ENCODE data around the gene AARS2. TPM values are rescaled to one million over a fixed set of nuclear protein-coding genes. Genes with fewer than 3 reads are reported as not detected.
A peak's percentile ranks its signal among the peaks of the same experiment; 100 is the strongest.
"Not testable (repeated sequence)": the region's sequence is repeated elsewhere in the genome, so short reads cannot be mapped to it uniquely, and the experiment has no call there.

The AARS2 gene
- total RNA-seq (10 to 100 TPM in 1 of 2 donors, 1 to 10 TPM in 1; 7.0 to 11.5 TPM), polyA plus RNA-seq (1 to 10 TPM; 2.3 to 4.4 TPM)
- long read RNA-seq, donor 1, transcript AARS2-201 (22 exons, 3,854 nt) = major isoform, 9 of 23 reads
- long read RNA-seq, donor 1, partial matches to known transcripts = 9 of 23 reads
- long read RNA-seq, donor 1, other reads (novel, unspliced or antisense) = 5 of 23 reads
- long read RNA-seq, donor 2, partial matches to known transcripts = 7 of 15 reads
- long read RNA-seq, donor 2, other reads (novel, unspliced or antisense) = 5 of 15 reads

DNA sequence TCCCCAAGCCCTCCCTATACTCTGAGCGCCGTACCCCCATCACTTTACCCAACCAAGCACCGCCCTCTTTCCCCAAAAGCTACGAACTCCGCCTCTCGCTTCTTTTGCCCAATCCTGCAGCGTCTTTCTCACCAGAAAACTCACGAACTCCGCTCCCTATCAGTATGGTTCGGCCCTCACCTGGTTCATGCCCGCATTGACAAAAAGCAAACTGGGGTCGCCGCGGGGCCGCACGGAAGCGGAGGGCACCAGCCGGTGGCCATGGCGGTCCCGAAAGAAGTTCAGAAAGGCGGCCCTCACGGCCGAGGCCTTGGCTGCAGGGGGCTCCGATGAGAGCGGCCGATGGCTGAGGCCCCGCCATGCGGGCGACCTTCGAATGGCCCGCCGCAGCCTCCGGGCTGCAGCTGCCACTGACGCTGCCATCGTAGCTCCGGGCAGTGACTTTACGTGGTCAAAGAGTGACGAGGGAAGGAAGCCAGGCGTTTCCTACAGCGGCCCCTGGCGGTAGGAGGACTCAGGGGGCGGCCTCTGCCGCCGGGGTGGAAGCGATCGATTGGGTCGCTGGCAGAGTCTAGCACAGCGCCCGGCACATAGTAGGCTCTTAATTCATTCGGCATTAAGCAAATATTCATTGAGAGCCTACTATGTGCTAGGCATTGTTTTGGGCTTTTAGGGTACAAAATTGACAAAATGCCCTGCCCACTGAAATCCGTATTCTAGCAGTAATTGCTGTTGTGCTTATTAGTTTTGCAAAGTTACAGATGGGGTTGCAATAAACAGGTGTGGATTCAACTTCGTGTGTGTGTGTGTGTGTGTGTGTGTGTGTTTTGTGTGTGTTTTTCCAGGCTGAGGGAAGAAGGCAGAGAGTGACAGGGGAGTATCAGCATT lies at the start of gene AARS2:
Gene AARS2, minus strand, starts transcription at position 447 of the 888 bp plus-strand sequence. Its CDS starts 24 bp downstream, at position 423.
- H3K27me3 ChIP-seq (ENCODE audit: control insufficient read depth in 1 of 2, insufficient read depth in 2 of 2, low read length in 1 of 2) = no peaks in the 10 kb centered on the region
- ATAC-seq (ENCODE audit: low FRiP score) = peak; percentile 94
- no peaks in the 10 kb centered on the region for H3K9me3 ChIP-seq (ENCODE audit: control insufficient read depth, low read length)
- DNase-seq = peak; percentile 91 to 97
- H3K4me3 ChIP-seq (ENCODE audit: low read length in 2 of 2) = peak within 1 kb of the TSS; percentile 69 to 100
- 2% methylated on average over 52 of the region's 52 CpGs for WGBS, 2 donors
- intact Hi-C loops (cut with DNase I) = no loop called here
- peaks cover 0 to 2% of the 10 kb centered on the region in 2 donors for H3K36me3 ChIP-seq (ENCODE audit: control insufficient read depth in 1 of 2, insufficient read depth in 2 of 2, low read length in 1 of 2)
- H3K4me1 ChIP-seq (ENCODE audit: control insufficient read depth in 1 of 2, insufficient read depth in 2 of 2, low read length in 2 of 2) = no peaks in the 10 kb centered on the region
- H3K27ac ChIP-seq (ENCODE audit: low read depth in 1 of 2, low read length in 2 of 2) = peak within 1 kb of the TSS in 1 of 2 donors; percentile 9

GRCh38 chr6:44361947-44362346 lies 48.8 kb upstream of the AARS2 start:
- DNase-seq (no peak), ATAC-seq (ENCODE audit: low FRiP score) (no peak)
- H3K9me3 ChIP-seq (ENCODE audit: control insufficient read depth, low read length) = no peaks in the 10 kb centered on the region
- H3K36me3 ChIP-seq (ENCODE audit: control insufficient read depth in 1 of 2, insufficient read depth in 2 of 2, low read length in 1 of 2) = no peaks in the 10 kb centered on the region
- no peak overlapping the region for H3K4me3 ChIP-seq (ENCODE audit: low read length in 2 of 2)
- no peak overlapping the region for H3K27ac ChIP-seq (ENCODE audit: low read depth in 1 of 2, low read length in 2 of 2)
- WGBS, 2 donors = 74 to 76% methylated on average over 6 of the region's 6 CpGs
- no peaks in the 10 kb centered on the region for H3K27me3 ChIP-seq (ENCODE audit: control insufficient read depth in 1 of 2, insufficient read depth in 2 of 2, low read length in 1 of 2)
- H3K4me1 ChIP-seq (ENCODE audit: control insufficient read depth in 1 of 2, insufficient read depth in 2 of 2, low read length in 2 of 2) = no peaks in the 10 kb centered on the region
- intact Hi-C loops (cut with DNase I) = no loop called here

GRCh38 chr6:44359973-44360372 lies 46.8 kb upstream of the AARS2 start:
- WGBS, 2 donors = 74 to 77% methylated on average over 3 of the region's 3 CpGs
- Histone ChIP-seq H3K27me3 (ENCODE audit: control insufficient read depth in 1 of 2, insufficient read depth in 2 of 2, low read length in 1 of 2) (no peaks in the 10 kb centered on the region), H3K27ac (ENCODE audit: low read depth in 1 of 2, low read length in 2 of 2) (no peak overlapping the region), H3K4me3 (ENCODE audit: low read length in 2 of 2) (no peak overlapping the region), H3K9me3 (ENCODE audit: control insufficient read depth, low read length) (peaks cover 3% of the 10 kb centered on the region), H3K36me3 (ENCODE audit: control insufficient read depth in 1 of 2, insufficient read depth in 2 of 2, low read length in 1 of 2) (no peaks in the 10 kb centered on the region), H3K4me1 (ENCODE audit: control insufficient read depth in 1 of 2, insufficient read depth in 2 of 2, low read length in 2 of 2) (no peaks in the 10 kb centered on the region)
- intact Hi-C loops (cut with DNase I) = no loop called here
- DNase-seq (no peak), ATAC-seq (ENCODE audit: low FRiP score) (no peak)

- Histone ChIP-seq H3K4me1 (ENCODE audit: control insufficient read depth in 1 of 2, insufficient read depth in 2 of 2, low read length in 2 of 2) (no peaks in the 10 kb centered on the region), H3K27ac (ENCODE audit: low read depth in 1 of 2, low read length in 2 of 2) (no peak overlapping the region), H3K9me3 (ENCODE audit: control insufficient read depth, low read length) (peaks cover 3% of the 10 kb centered on the region), H3K4me3 (ENCODE audit: low read length in 2 of 2) (no peak overlapping the region), H3K36me3 (ENCODE audit: control insufficient read depth in 1 of 2, insufficient read depth in 2 of 2, low read length in 1 of 2) (no peaks in the 10 kb centered on the region), H3K27me3 (ENCODE audit: control insufficient read depth in 1 of 2, insufficient read depth in 2 of 2, low read length in 1 of 2) (no peaks in the 10 kb centered on the region)
- DNase-seq = no peak
- intact Hi-C loops (cut with DNase I) = no loop called here
- no peak for ATAC-seq (ENCODE audit: low FRiP score)
- WGBS, 2 donors = 61 to 71% methylated on average over 1 of the region's 1 CpG
Measured at GRCh38 chr6:44356487-44356886, 43.3 kb upstream of the AARS2 start.

DNA sequence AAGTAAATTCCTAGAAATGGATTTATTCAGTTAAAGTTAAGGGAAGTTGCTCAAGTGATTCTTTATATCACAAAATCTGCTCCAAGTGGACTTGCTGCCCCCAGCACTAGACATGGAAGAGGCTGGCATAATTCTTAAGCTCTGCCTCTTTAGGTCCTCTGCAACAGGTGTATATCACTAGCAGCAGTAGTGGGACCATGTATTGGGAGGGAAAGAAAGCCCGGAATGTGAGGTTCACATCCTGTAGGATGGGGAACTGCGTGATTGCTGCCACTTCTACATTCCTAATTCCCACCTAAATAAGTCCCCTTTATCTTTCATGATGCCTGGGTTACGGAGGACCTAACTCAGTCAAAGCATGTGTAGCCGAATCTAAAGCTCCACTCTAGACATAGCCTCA lies 42.5 kb upstream of the AARS2 start:
- 83 to 85% methylated on average over 4 of the region's 4 CpGs for WGBS, 2 donors
- H3K4me1 ChIP-seq (ENCODE audit: control insufficient read depth in 1 of 2, insufficient read depth in 2 of 2, low read length in 2 of 2) = no peaks in the 10 kb centered on the region
- ATAC-seq (ENCODE audit: low FRiP score) (no peak), DNase-seq (no peak)
- intact Hi-C loops (cut with DNase I) = no loop called here
- no peaks in the 10 kb centered on the region for H3K27me3 ChIP-seq (ENCODE audit: control insufficient read depth in 1 of 2, insufficient read depth in 2 of 2, low read length in 1 of 2)
- peaks cover 3% of the 10 kb centered on the region for H3K9me3 ChIP-seq (ENCODE audit: control insufficient read depth, low read length)
- no peak overlapping the region for H3K27ac ChIP-seq (ENCODE audit: low read depth in 1 of 2, low read length in 2 of 2)
- no peaks in the 10 kb centered on the region for H3K36me3 ChIP-seq (ENCODE audit: control insufficient read depth in 1 of 2, insufficient read depth in 2 of 2, low read length in 1 of 2)
- H3K4me3 ChIP-seq (ENCODE audit: low read length in 2 of 2) = no peak overlapping the region

GRCh38 chr6:44353336-44353735 lies 40.2 kb upstream of the AARS2 start:
- 73% methylated on average over 2 of the region's 2 CpGs for WGBS, 2 donors
- H3K4me3 ChIP-seq (ENCODE audit: low read length in 2 of 2) = no peak overlapping the region
- intact Hi-C loops (cut with DNase I) = no loop called here

GRCh38 chr6:44352259-44352658 lies 39.1 kb upstream of the AARS2 start:
- no peak for ATAC-seq (ENCODE audit: low FRiP score)
- H3K36me3 ChIP-seq (ENCODE audit: control insufficient read depth in 1 of 2, insufficient read depth in 2 of 2, low read length in 1 of 2) = no peaks in the 10 kb centered on the region
- no peak for DNase-seq
- no peaks in the 10 kb centered on the region for H3K27me3 ChIP-seq (ENCODE audit: control insufficient read depth in 1 of 2, insufficient read depth in 2 of 2, low read length in 1 of 2)
- no peak overlapping the region for H3K27ac ChIP-seq (ENCODE audit: low read depth in 1 of 2, low read length in 2 of 2)
- intact Hi-C loops (cut with DNase I) = no loop called here
- peaks cover 3% of the 10 kb centered on the region for H3K9me3 ChIP-seq (ENCODE audit: control insufficient read depth, low read length)
- 83 to 91% methylated on average over 4 of the region's 4 CpGs for WGBS, 2 donors
- no peak overlapping the region for H3K4me3 ChIP-seq (ENCODE audit: low read length in 2 of 2)
- H3K4me1 ChIP-seq (ENCODE audit: control insufficient read depth in 1 of 2, insufficient read depth in 2 of 2, low read length in 2 of 2) = no peaks in the 10 kb centered on the region

More at GRCh38 chr6:44353336-44353735, 40.2 kb upstream of the AARS2 start:
- ATAC-seq (ENCODE audit: low FRiP score) (no peak), DNase-seq (no peak)
- Histone ChIP-seq H3K9me3 (ENCODE audit: control insufficient read depth, low read length) (peaks cover 3% of the 10 kb centered on the region), H3K27ac (ENCODE audit: low read depth in 1 of 2, low read length in 2 of 2) (no peak overlapping the region), H3K4me1 (ENCODE audit: control insufficient read depth in 1 of 2, insufficient read depth in 2 of 2, low read length in 2 of 2) (no peaks in the 10 kb centered on the region), H3K36me3 (ENCODE audit: control insufficient read depth in 1 of 2, insufficient read depth in 2 of 2, low read length in 1 of 2) (no peaks in the 10 kb centered on the region), H3K27me3 (ENCODE audit: control insufficient read depth in 1 of 2, insufficient read depth in 2 of 2, low read length in 1 of 2) (no peaks in the 10 kb centered on the region)

DNA sequence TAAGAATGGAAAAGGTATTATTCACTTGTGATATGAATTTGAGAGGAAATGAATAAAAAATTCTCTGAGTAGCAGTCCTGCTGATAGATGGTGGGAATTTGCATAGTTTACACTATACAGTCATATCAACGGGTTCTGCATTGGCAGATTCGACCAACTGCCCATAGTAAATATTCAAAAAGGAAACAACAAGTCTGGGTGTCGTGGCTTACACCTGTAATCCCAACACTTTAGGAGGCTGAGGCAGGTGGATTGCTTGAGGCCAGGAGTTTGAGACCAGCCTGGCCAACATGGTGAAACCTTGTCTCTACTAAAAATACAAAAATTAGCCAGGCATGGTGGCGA lies 37.5 kb upstream of the AARS2 start:
- H3K27ac ChIP-seq (ENCODE audit: low read depth in 1 of 2, low read length in 2 of 2) = not testable (repeated sequence)

More for the DNA sequence above, 37.5 kb upstream of the AARS2 start:
- H3K27me3 ChIP-seq (ENCODE audit: control insufficient read depth in 1 of 2, insufficient read depth in 2 of 2, low read length in 1 of 2); ATAC-seq (ENCODE audit: low FRiP score); H3K4me3 ChIP-seq (ENCODE audit: low read length in 2 of 2); H3K36me3 ChIP-seq (ENCODE audit: control insufficient read depth in 1 of 2, insufficient read depth in 2 of 2, low read length in 1 of 2); H3K4me1 ChIP-seq (ENCODE audit: control insufficient read depth in 1 of 2, insufficient read depth in 2 of 2, low read length in 2 of 2); DNase-seq; intact Hi-C loops (cut with DNase I); H3K9me3 ChIP-seq (ENCODE audit: control insufficient read depth, low read length): not testable (repeated sequence)
- WGBS, 2 donors = 73 to 76% methylated on average over 4 of the region's 4 CpGs
